AG08396 (cell line): ENCODE data around the gene WDR47.
"Not testable (repeated sequence)": the region's sequence is repeated elsewhere in the genome, so short reads cannot be mapped to it uniquely, and the experiment has no call there.

Experiments
- DNase-seq: peaks from one replicate; pipeline ENCODE4 v3.0.0; 2012; ENCODE audit warnings: low spot score, mixed read lengths

The WDR47 gene

GRCh38 chr1:109052145-109052544, 10.2 kb upstream of the WDR47 start:
- not testable (repeated sequence) for DNase-seq

GRCh38 chr1:109050228-109050995, 8.5 kb upstream of the WDR47 start:
- no peak for DNase-seq

GRCh38 chr1:109048335-109048734, 6.4 kb upstream of the WDR47 start:
- no peak for DNase-seq

- no peak for DNase-seq
Observed at GRCh38 chr1:109047339-109047738, 5.4 kb upstream of the WDR47 start.

- no peak for DNase-seq
Observed at GRCh38 chr1:109046671-109047070, 4.8 kb upstream of the WDR47 start.

- no peak for DNase-seq
Observed at GRCh38 chr1:109045595-109045994, 3.7 kb upstream of the WDR47 start.

GRCh38 chr1:109040989-109041620, 797 bp downstream of the WDR47 start:
- DNase-seq, result peak; percentile 41

GRCh38 chr1:109040627-109040988, 1.3 kb downstream of the WDR47 start:
- DNase-seq, result no peak

- no peak for DNase-seq
Observed at GRCh38 chr1:109034382-109034781, 7.5 kb downstream of the WDR47 start.

- DNase-seq, result not testable (repeated sequence)
Observed at GRCh38 chr1:109029493-109029892, 12.4 kb downstream of the WDR47 start.

- DNase-seq, result no peak
Observed at GRCh38 chr1:109027841-109028240, 14.1 kb downstream of the WDR47 start.

GRCh38 chr1:109025694-109026093, 16.2 kb downstream of the WDR47 start:
- no peak for DNase-seq

GRCh38 chr1:109024646-109025045, 17.3 kb downstream of the WDR47 start:
- DNase-seq, result no peak

- DNase-seq, result no peak
Observed at GRCh38 chr1:109020693-109021257, 21.1 kb downstream of the WDR47 start.

- not testable (repeated sequence) for DNase-seq
Observed at GRCh38 chr1:109017719-109018118, 24.2 kb downstream of the WDR47 start.

GRCh38 chr1:109017134-109017533, 24.8 kb downstream of the WDR47 start:
- no peak for DNase-seq

GRCh38 chr1:109011335-109011734, 30.6 kb downstream of the WDR47 start:
- no peak for DNase-seq

GRCh38 chr1:108996622-108997021, 45.3 kb downstream of the WDR47 start:
- not testable (repeated sequence) for DNase-seq

GRCh38 chr1:108983114-108983513, 58.8 kb downstream of the WDR47 start:
- no peak for DNase-seq

GRCh38 chr1:108976658-108977057, 65.2 kb downstream of the WDR47 start:
- no peak for DNase-seq

GRCh38 chr1:108972951-108973350, 69.0 kb downstream of the WDR47 start:
- no peak for DNase-seq

GRCh38 chr1:108969346-108969745, 72.6 kb downstream of the WDR47 start:
- no peak for DNase-seq

GRCh38 chr1:108963052-108963686, 78.7 kb downstream of the WDR47 start, which contains the start of gene CLCC1:
Gene CLCC1, minus strand, starts transcription at chr1:108963484. Its CDS starts 13,047 bp downstream, at chr1:108950437.
- peak; percentile 97 for DNase-seq
